H9 (cell line): ENCODE results near the gene SNN. TPM values are rescaled to one million over a fixed set of nuclear protein-coding genes. Genes with fewer than 3 reads are reported as not detected.

ENCODE experiments used
- DNase-seq: peaks from one replicate; pipeline ENCODE4 v3.0.0-alpha.2; 2017
- H2AFZ ChIP-seq: one replicate; pipeline ENCODE4 v1.6.1; 2013; ENCODE audit warnings: mild to moderate bottlenecking, low read length, control low read depth, moderate library complexity
- H2AK5ac ChIP-seq: 2 replicates; pipeline ENCODE4 v1.6.1; 2013; ENCODE audit warnings: low read length, control low read depth, mixed read lengths; ENCODE audit not compliant: insufficient read length
- H2BK120ac ChIP-seq: one replicate; pipeline ENCODE4 v1.6.1; 2013; ENCODE audit warnings: low read depth, mild to moderate bottlenecking, low read length, control low read depth, inconsistent platforms; ENCODE audit not compliant: poor library complexity, severe bottlenecking
- H2BK12ac ChIP-seq: 2 replicates; pipeline ENCODE4 v1.6.1; 2013; ENCODE audit warnings: low read length, control low read depth, mixed read lengths, low read depth; ENCODE audit not compliant: insufficient read length
- H2BK15ac ChIP-seq: 2 replicates; pipeline ENCODE4 v1.6.1; 2013; ENCODE audit warnings: low read depth, low read length, control low read depth
- H2BK20ac ChIP-seq: one replicate; pipeline ENCODE4 v1.6.1; 2013; ENCODE audit warnings: low read depth, mild to moderate bottlenecking, low read length, control low read depth, inconsistent platforms; ENCODE audit not compliant: poor library complexity, severe bottlenecking
- H2BK5ac ChIP-seq: 2 replicates; pipeline ENCODE4 v1.6.1; 2013; ENCODE audit warnings: low read length, control low read depth, mixed read lengths; ENCODE audit not compliant: insufficient read length
- H3K14ac ChIP-seq: 2 replicates; pipeline ENCODE4 v1.6.1; 2013; ENCODE audit warnings: low read length, control low read depth; ENCODE audit not compliant: insufficient read depth
- H3K18ac ChIP-seq: 2 replicates; pipeline ENCODE4 v1.6.1; 2013; ENCODE audit warnings: low read depth, mild to moderate bottlenecking, mixed read lengths, low read length, control low read depth; ENCODE audit not compliant: insufficient read length
- H3K23ac ChIP-seq: 2 replicates; pipeline ENCODE4 v1.6.1; 2013; ENCODE audit warnings: low read length, control low read depth, mixed read lengths, low read depth; ENCODE audit not compliant: insufficient read length
- H3K23me2 ChIP-seq: 2 replicates; pipeline ENCODE4 v1.6.1; 2013; ENCODE audit warnings: low read depth, mild to moderate bottlenecking, mixed read lengths, low read length, control low read depth; ENCODE audit not compliant: insufficient read length, poor library complexity, severe bottlenecking
- H3K27ac ChIP-seq: 2 replicates; pipeline ENCODE4 v1.5.1; 2013; ENCODE audit warnings: low read length, control low read depth, mixed read lengths, low read depth; ENCODE audit not compliant: insufficient read length
- H3K27me3 ChIP-seq: 2 replicates; pipeline ENCODE4 v1.6.1; 2013; ENCODE audit warnings: low read length, control low read depth, inconsistent platforms; ENCODE audit not compliant: insufficient read depth
- H3K4ac ChIP-seq: 2 replicates; pipeline ENCODE4 v1.6.1; 2013; ENCODE audit warnings: low read depth, mild to moderate bottlenecking, control low read depth, inconsistent platforms, low read length, moderate library complexity
- H3K4me1 ChIP-seq: 2 replicates; pipeline ENCODE4 v1.6.1; 2013; ENCODE audit warnings: low read length, control low read depth, inconsistent platforms; ENCODE audit not compliant: insufficient read depth
- H3K4me2 ChIP-seq: 2 replicates; pipeline ENCODE4 v1.6.1; 2013; ENCODE audit warnings: low read length, control low read depth, mixed read lengths; ENCODE audit not compliant: insufficient read length, insufficient read depth
- H3K56ac ChIP-seq: 2 replicates; pipeline ENCODE4 v1.6.1; 2013; ENCODE audit warnings: low read depth, mild to moderate bottlenecking, mixed read lengths, low read length, control low read depth; ENCODE audit not compliant: insufficient read length
- H3K79me1 ChIP-seq: 2 replicates; pipeline ENCODE4 v1.6.1; 2013; ENCODE audit warnings: low read depth, mild to moderate bottlenecking, moderate library complexity, low read length, control low read depth, inconsistent platforms; ENCODE audit not compliant: insufficient read depth, poor library complexity, severe bottlenecking
- H3K79me2 ChIP-seq: 2 replicates; pipeline ENCODE4 v1.6.1; 2013; ENCODE audit warnings: low read length, control low read depth, inconsistent platforms; ENCODE audit not compliant: insufficient read depth
- H3K9ac ChIP-seq: 2 replicates; pipeline ENCODE4 v1.6.1; 2013; ENCODE audit warnings: low read length, control low read depth, mixed read lengths; ENCODE audit not compliant: insufficient read length; ENCODE audit errors: extremely low read depth
- H3K9me3 ChIP-seq: one replicate; pipeline ENCODE4 v1.6.1; 2013; ENCODE audit warnings: low read depth, low read length, inconsistent platforms; ENCODE audit not compliant: control insufficient read depth
- H3T11ph ChIP-seq: one replicate; pipeline ENCODE4 v1.6.1; 2013; ENCODE audit warnings: mild to moderate bottlenecking, low read length, control low read depth, inconsistent platforms
- H4K20me1 ChIP-seq: one replicate; pipeline ENCODE4 v1.6.1; 2013; ENCODE audit not compliant: control insufficient read depth, insufficient read length, insufficient read depth
- H4K5ac ChIP-seq: 2 replicates; pipeline ENCODE4 v1.6.1; 2013; ENCODE audit warnings: low read depth, mild to moderate bottlenecking, mixed read lengths, low read length, control low read depth; ENCODE audit not compliant: insufficient read length
- H4K8ac ChIP-seq: replicated peaks from 2 replicates; pipeline ENCODE4 v1.6.1; 2013; ENCODE audit warnings: low read length, control low read depth, mixed read lengths, low read depth; ENCODE audit not compliant: insufficient read length
- H4K91ac ChIP-seq: 2 replicates; pipeline ENCODE4 v1.6.1; 2013; ENCODE audit warnings: low read depth, mild to moderate bottlenecking, moderate library complexity, mixed read lengths, low read length, control low read depth; ENCODE audit not compliant: insufficient read length
- H3K27ac Mint-ChIP-seq, 3 experiments: 2 replicates in 2 of 3; 3 replicates in 1 of 3; pipeline ENCODE4 v1.8.0; 2020 to 2021; ENCODE audit warnings: mixed read lengths in 3 of 3, mild to moderate bottlenecking in 1 of 3, moderate library complexity in 1 of 3
- H3K27me3 Mint-ChIP-seq: 2 replicates; pipeline ENCODE4 v1.8.0; 2021; ENCODE audit warnings: low read depth, mild to moderate bottlenecking, moderate library complexity, mixed read lengths
- H3K36me3 Mint-ChIP-seq, 3 experiments: 2 replicates in 2 of 3; 3 replicates in 1 of 3; pipeline ENCODE4 v1.8.0; 2020 to 2021; ENCODE audit warnings: low read depth in 3 of 3, mixed read lengths in 3 of 3; ENCODE audit not compliant: insufficient read depth in 1 of 3
- H3K4me1 Mint-ChIP-seq, 2 experiments: 2 replicates each; pipeline ENCODE4 v1.8.0; 2020; ENCODE audit warnings: mixed read lengths in 2 of 2
- H3K4me3 Mint-ChIP-seq, 2 experiments: 2 replicates in 1 of 2; 3 replicates in 1 of 2; pipeline ENCODE4 v1.8.0; 2020 to 2021; ENCODE audit warnings: mild to moderate bottlenecking in 2 of 2, mixed read lengths in 2 of 2, moderate library complexity in 1 of 2
- H3K9me3 Mint-ChIP-seq, 2 experiments: 2 replicates in 1 of 2; 3 replicates in 1 of 2; pipeline ENCODE4 v1.8.0; 2020; ENCODE audit warnings: mild to moderate bottlenecking in 2 of 2, mixed read lengths in 2 of 2, moderate library complexity in 1 of 2
- WGBS: extraction: QIAGEN DNeasy Blood & Tissue Kit; methylation state at CpG from one replicate; pipeline ENCODE4 v1.1.7; 2013; ENCODE audit warnings: missing lambda C conversion rate, low lambda C conversion rate, mixed read lengths; ENCODE audit not compliant: insufficient read length; ENCODE audit errors: extremely low coverage; 5-methylcytosine and 5-hydroxymethylcytosine counted together
- total RNA-seq: library from RNA; stranded (reverse); gene quantifications from 2 replicates; pipeline ENCODE4 v1.2.1, GENCODE V29; 2021
- TF ChIP-seq, protein P1 (sequence below): fragments of 200-600 bp; sonication (generic); conservative IDR thresholded peaks from 3 replicates; pipeline ENCODE4 v1.8.0; 2021; ENCODE audit warnings: antibody characterized with exemption, mild to moderate bottlenecking

SNN gene
- total RNA-seq, 1 experiment from 2014 or later = 44.2 TPM

GRCh38 chr16:11658896-11659708 lies 9.2 kb upstream of the SNN start:
- no peaks in the 10 kb centered on the region for H3K23me2 ChIP-seq
- no peak overlapping the region for H3K56ac ChIP-seq
- H2BK5ac ChIP-seq = no peak overlapping the region
- H3K9me3 ChIP-seq = no peaks in the 10 kb centered on the region
- no peak overlapping the region for H2AK5ac ChIP-seq
- no peak overlapping the region for H3K9ac ChIP-seq
- peak overlapping the region; percentile 50 for H3K18ac ChIP-seq
- H3T11ph ChIP-seq = no peak overlapping the region
- no peaks in the 10 kb centered on the region for H3K36me3 Mint-ChIP-seq
- H3K27ac Mint-ChIP-seq = peak overlapping the region in 2 of 3 experiments; percentile 65 to 72; a peak in 4 of 7 replicates
- no peaks in the 10 kb centered on the region for H3K79me1 ChIP-seq
- H2BK15ac ChIP-seq = no peak overlapping the region
- peak overlapping the region; percentile 55; the same call in 1 of the 2 replicates for H3K14ac ChIP-seq
- peaks cover 1% of the 10 kb centered on the region; the same call in 1 of the 2 replicates for H3K27me3 Mint-ChIP-seq
- H3K9me3 Mint-ChIP-seq = no peaks in the 10 kb centered on the region; a peak in 1 of 5 replicates
- H2BK20ac ChIP-seq = no peak overlapping the region
- no peak overlapping the region for H3K27ac ChIP-seq
- WGBS = no CpG with 5 or more reads among the region's 19 CpGs
- TF ChIP-seq, protein P1, sequence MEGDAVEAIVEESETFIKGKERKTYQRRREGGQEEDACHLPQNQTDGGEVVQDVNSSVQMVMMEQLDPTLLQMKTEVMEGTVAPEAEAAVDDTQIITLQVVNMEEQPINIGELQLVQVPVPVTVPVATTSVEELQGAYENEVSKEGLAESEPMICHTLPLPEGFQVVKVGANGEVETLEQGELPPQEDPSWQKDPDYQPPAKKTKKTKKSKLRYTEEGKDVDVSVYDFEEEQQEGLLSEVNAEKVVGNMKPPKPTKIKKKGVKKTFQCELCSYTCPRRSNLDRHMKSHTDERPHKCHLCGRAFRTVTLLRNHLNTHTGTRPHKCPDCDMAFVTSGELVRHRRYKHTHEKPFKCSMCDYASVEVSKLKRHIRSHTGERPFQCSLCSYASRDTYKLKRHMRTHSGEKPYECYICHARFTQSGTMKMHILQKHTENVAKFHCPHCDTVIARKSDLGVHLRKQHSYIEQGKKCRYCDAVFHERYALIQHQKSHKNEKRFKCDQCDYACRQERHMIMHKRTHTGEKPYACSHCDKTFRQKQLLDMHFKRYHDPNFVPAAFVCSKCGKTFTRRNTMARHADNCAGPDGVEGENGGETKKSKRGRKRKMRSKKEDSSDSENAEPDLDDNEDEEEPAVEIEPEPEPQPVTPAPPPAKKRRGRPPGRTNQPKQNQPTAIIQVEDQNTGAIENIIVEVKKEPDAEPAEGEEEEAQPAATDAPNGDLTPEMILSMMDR = no peak
- peak; percentile 51 for DNase-seq
- no peak overlapping the region for H4K5ac ChIP-seq
- H4K20me1 ChIP-seq = no peaks in the 10 kb centered on the region
- H4K91ac ChIP-seq = no peak overlapping the region
- no peaks in the 10 kb centered on the region for H3K27me3 ChIP-seq
- peaks cover 6 to 9% of the 10 kb centered on the region in 2 experiments for H3K4me1 Mint-ChIP-seq
- no peak overlapping the region for H3K4ac ChIP-seq
- H4K8ac ChIP-seq = no peak overlapping the region
- no peaks in the 10 kb centered on the region for H3K79me2 ChIP-seq
- H2BK120ac ChIP-seq = no peak overlapping the region
- H3K4me3 Mint-ChIP-seq = no peak overlapping the region
- H2AFZ ChIP-seq = no peak overlapping the region
- no peak overlapping the region for H3K4me2 ChIP-seq
- peaks cover 2% of the 10 kb centered on the region; the same call in 1 of the 2 replicates for H3K4me1 ChIP-seq
- no peak overlapping the region for H3K23ac ChIP-seq
- no peak overlapping the region for H2BK12ac ChIP-seq
